GM19023 (cell line): ENCODE results near the gene REEP3.
"Not testable (repeated sequence)": the region's sequence is repeated elsewhere in the genome, so short reads cannot be mapped to it uniquely, and the experiment has no call there.

Experiments
- ATAC-seq: cut with Tn5 transposase; IDR thresholded peaks from one replicate; pipeline ENCODE4 v1.9.1; 2021; ENCODE audit warnings: mild to moderate bottlenecking, moderate library complexity; ENCODE audit not compliant: unreplicated experiment

REEP3 gene

DNA sequence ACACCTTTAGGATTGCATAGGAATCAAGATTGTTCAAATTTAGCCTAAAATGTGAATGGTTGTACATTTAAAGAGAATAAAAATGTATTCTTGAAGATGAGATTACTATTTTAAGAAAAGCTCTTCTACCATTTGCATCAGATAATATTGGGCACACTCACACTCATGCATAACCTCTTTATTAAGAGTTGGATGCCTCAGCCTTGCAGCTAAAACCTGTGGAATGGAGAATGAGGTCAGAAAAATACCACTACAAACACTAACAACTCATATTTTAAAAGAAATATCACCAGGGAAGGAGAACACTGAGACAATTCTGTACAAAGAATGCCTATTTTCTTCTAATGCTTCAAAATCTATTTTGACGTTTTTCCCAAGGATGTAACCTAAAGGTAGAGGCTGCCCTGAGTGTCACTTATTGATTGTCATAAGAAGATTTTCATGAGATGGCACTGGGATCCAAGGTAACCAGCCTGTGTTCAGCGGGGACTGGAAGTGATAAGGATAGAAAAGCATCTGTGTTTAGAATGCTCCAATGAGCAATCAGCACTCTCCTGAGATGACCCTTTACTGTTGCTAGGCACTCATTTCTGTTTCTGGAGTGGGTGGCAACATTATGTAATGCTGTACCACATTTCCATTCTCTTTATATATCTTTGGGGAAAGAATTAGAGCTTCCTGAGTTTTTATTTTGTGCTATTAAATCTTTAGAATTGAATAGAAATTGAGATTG, 26.6 kb downstream of the REEP3 start:
- ATAC-seq: no peak

DNA sequence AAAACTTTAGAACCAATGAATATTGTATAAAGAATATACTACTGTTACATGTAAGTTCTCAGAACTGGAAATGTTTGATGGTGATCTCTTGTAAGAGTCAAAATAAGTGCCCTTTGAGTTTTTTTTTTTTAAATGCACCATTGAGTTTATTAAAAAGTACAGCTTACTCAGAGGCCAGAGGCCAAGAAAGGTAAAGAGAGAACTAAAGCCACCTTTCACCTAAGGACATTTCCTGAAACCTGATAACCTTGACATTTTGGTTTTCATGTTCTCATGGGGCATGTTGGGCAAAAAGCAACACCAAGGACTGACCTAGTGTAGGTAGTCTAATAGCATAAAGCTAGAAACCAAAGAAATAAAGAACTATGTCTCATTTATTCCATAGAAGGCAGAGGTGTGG, 27.7 kb downstream of the REEP3 start:
- no peak for ATAC-seq

DNA sequence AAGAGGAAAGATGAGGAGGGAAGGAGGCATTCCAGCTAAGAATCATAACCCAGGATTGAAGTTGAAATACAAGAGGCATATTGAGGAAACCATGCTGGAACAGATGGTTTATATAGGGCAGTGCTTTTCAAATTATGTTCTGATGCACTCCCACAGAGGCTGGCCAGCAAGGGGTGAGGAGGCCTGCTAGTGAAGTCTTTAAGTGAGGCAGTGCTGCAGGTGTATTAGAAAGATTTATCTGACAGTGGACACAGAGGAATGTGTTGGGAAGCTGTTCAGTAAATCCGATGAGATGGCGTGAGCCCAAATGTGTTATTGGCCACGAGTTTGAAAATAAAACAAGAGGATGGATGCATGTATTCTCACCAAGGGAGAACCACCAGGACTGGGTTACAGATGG, 28.6 kb downstream of the REEP3 start:
- no peak for ATAC-seq

DNA sequence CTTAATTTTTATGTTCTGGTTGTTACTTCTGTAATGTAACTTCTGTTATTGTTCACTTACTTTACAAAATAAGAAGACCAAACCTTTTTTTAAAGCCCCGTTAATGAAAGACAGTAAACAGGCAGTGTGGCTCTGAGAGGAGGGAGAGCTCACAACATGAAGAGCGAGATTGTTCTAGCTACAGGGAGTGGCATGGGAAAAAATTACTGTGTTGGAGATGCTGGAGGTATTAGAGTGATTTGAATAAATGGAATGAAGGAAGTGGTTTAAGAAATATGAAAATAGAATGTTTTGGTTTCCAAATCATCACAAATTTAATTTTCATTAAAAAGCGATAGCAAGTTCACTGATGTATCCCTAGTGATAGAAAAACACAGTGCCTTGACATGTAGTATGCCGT, 31.8 kb downstream of the REEP3 start:
- ATAC-seq: no peak

DNA sequence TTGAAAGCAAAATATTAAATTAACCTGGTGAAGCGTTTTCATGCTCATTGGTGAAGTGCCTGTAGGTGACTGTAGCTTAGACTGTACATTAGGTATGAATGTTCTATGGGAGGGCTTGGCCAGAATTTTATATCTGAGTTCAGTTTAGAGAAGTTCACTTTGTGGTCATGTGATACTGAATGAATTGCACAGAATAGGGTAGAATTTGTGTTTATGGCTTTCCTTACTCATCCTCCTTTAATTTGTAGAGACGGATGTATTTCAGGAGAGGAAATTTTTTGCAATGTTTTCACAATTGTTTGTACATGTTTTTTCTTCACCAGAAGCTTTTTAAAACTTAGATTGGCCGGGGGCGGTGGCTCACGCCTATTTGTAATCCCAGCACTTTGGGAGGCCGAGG, 32.3 kb downstream of the REEP3 start:
- ATAC-seq: no peak

DNA sequence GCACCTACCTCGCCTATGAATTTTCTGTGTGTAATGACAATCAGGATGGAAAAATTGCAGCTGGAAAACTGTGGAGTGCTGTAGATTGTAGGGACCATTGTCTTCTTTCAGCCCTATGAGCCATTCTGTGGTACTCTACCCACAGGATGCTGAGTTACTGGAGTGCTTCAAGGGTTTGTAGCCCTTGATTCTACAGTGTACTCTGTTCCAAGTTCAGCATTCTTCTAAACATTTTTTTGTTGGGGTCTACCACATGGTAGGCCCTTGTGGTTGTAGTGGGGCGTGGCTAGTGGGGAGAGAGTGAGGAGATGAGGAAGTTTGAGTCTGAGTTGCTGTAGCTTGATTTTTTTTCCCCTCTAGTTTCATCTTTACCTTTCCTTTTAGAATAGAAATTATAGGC, 33.5 kb downstream of the REEP3 start:
- ATAC-seq: peak; percentile 69

DNA sequence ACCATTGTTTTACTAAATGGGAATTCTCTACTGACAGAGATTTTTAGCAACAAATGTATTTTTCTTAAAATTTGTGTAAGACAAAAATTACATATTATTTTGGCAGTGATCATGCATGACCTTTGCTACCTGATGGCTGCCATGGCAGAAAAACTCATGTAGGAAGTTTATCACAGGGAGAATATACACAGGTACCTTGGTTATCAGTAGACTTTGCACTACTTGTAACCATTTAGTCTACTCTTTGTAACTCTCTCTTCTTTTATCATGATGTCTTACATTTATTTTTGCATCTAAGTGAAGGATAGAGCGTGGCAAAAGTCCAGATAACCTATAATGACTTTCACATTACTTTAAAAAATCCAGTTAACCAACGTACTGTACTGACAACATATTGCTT, 34.1 kb downstream of the REEP3 start:
- no peak for ATAC-seq

DNA sequence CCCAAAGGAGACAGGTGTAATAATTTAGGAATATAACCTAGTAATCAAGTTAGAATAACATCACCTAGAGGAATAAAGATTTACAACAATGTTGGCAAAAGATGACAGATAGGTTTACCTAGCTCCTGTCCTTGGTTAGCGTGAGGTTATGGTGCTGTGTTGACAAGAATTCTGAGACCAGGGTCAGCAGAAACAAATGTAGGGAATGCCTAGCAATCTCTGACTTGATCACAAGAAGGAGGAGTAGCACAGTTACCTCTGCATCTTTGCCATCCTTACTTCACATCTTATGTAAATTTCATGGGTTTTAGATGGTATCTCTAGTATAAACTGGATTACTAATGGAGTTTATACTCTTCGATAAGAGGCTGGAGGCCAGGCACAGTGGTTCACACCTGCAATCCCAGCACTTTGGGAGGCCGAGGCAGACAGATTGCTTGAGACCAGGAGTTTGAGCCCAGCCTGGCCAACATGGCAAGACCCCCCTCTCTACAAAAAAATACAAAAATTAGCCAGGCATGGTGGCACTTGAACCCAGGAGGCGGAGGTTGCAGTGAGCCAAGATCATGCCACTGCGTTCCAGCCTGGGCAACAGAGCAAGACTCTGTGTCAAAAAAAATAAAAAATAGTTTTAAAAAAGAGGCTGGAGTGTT, 37.1 kb downstream of the REEP3 start:
- no peak for ATAC-seq

DNA sequence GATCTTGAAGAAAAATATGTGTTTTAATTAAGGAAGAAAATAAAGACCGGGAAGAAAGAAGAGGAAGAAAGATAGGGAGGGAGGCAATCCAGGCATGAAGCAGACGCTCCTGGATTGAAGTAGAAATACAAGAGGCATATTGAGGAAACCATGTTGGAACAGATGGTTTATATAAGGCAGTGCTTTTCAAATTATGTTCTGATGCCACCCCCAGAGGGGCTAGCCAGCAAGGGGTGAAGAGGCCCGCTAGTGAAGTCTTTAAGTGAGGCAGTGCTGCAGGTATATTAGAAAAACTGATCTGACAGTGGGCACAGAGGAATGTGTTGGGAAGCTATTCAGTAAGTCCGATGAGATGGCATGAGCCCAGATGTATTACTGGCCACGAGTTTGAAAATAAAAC, 40.1 kb downstream of the REEP3 start:
- no peak for ATAC-seq

DNA sequence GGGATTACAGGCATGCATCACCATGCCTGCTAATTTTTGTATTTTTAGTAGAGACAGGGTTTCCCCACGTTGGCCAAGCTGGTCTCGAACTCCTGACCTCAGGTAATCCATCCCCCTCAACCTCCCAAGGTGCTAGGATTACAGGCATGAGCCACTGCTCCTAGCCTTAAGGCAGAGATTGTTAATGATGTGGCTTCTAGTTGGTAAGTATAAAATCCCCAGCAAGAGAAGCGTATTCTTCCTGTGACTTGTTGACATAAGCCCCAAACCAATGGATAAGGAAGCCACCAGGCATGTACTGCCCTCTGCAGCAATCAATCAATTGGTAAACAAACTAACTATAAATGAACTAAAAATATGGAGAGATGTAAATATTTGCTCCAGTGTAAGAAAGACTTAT, 41.2 kb downstream of the REEP3 start:
- ATAC-seq: no peak

DNA sequence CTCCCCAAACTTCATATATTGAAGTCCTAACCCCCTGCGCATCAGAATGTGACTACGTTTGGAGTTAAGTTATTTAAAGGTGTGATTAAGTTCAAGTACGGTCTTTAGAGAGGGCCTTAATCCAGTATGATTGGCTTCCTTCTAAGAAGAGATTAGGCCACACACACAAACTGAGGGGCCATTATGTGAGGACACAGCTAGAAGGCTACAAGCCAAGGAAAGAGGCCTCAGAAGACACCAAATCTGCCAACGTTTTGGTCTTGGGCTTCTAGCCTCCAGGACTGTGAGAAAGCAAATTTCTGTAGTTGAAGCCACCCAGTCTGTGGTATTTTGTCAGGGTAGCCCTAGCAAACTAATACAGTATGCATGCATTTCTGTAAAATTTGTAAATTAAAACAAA, 41.7 kb downstream of the REEP3 start:
- ATAC-seq: no peak

DNA sequence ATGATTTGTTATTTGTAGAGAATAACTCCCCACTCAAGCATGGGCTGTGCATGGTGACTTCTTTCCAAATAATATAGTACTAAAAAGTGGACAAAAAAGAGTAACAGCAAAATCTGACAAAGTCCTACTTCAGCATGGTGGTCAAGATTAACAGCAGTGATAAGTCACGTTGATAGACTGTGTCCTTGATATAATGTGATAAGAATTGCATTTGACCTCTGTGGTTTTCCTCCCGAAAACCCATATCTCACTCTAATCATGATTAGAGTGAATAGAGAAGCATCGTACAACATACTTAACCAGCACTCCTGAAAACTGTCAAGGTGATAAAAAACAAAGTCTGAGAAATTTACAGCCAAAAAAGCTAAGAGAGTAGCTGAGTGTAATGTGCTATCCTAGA, 42.4 kb downstream of the REEP3 start:
- no peak for ATAC-seq

DNA sequence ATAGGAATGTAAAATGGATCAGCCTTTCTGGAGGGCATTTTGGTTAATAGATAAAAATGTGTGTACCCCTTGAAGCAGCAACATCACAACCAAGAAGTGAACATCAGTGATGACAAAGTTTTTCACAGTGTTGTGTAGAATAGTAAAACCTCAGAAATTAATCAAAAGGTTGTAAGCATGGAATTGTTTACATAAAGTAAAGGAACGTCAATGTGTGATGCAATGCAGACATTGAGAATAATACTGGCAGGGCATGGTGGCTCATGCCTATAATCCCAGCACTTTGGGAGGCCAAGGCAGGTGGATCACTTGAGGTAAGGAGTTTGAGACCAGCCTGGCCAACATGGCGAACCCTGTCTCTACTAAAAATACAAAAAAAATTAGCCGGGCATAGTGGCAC, 43.5 kb downstream of the REEP3 start:
- not testable (repeated sequence) for ATAC-seq

DNA sequence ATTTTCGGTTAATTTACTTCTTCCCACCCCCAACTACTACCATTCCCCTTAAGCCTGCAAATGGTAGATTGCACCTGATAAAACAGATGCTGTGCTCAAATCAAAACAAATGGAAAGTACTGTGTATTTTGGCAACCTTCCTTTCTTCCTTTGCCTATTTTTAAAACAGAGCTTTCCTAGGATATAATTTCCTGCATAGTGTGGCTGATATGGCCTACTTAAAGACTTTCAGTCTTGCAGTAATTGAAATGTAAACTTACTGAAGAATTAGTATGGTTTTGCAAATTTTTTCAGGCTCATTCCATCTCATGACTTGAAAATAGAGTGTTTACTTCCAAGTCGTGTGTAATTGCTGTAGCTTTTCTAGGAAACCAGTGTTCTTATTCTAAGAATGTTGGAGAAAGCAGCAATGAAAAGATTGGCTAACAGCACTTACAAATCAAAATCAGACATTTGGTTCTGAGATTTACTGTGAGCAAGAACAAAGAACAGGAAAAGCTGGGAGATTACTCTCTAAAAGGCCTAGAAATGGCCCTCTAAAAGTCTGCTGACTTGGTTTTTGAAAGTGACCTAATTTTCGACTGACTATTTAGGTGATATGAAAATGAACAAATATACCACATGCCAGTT, 52.0 kb downstream of the REEP3 start:
- ATAC-seq: no peak

DNA sequence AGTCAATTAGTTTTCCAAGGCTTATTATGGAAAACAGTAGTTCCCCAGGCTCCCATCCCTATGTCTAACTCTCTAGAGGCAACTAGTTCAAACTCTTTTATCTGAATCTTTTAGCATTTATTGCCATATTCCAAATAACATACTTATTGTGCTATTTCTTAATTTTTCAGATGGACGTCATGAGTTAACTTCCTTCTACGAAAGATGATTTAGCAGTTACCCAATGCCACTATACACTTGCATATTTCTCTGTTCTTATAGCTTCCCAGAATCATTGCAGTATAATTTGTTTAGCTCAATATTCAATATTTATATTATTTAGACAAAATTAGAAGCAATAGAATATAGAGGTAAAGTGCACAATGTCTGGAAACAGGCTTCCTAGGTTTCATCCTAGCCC, 52.8 kb downstream of the REEP3 start:
- ATAC-seq: no peak

DNA sequence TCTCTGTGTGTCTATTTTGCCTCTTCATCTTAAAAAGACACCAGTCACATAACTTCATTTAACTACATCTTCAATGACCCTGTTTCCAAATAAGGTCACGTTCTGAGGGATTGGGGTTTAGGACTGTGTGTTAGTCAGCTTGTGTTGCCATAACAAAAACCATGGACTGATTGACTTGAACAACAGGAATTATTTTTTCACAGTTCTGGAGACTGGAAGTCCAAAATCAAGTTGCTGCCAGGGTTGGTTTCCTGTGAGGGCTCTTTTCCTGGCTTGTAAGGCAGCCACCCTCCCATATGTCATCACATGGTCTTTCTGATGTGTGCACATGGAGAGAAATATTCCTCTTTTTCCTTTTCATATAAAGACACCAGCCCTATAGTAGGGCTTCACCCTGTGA, 55.3 kb downstream of the REEP3 start:
- ATAC-seq: no peak

DNA sequence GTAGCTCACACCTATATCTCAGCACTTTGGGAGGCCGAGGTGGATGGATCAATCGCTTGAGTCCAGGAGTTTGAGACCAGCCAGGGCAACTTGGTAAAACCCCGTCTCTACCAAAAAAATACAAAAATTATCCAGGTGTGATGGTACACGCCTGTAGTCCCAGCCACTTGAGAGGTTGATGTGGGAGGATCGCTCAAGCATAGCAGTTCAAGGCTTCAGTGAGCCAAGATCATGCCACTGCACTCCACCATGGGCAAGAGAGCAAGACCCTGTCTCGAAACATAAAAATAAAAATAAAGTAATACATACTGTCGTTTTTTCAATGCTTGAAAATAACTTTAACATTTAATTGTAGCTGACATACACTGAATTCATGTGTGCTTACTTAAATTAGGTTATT, 57.3 kb downstream of the REEP3 start:
- no peak for ATAC-seq

DNA sequence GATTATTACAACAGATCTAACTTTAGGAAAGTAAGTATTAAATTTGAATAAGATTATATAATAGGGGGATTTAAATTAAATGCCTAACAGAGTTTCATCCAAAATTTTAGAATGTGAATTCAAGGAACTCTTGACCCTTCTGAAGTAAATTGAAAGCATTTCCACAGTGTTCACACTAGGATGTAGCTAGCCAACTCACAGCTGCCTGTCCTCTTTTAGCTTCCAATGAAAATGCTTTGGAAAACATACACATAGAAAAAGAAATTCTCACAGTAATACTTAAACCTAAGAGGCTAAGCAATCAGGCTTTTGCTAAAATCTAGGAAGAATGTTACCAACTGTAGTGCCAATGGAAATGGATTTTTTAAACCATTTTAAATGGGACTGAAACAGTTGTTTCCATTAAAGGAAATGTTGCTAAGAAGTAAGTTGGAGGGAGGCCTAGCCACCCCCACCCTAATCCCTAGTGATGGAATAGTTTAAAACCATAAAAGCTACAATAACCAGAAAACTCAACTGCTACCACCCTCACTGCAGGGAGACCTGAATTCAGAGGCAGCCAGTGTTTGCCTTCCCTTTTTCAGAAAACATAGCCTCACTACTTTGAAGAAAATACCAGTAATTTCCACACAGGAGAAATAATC, 58.3 kb downstream of the REEP3 start:
- ATAC-seq: no peak

DNA sequence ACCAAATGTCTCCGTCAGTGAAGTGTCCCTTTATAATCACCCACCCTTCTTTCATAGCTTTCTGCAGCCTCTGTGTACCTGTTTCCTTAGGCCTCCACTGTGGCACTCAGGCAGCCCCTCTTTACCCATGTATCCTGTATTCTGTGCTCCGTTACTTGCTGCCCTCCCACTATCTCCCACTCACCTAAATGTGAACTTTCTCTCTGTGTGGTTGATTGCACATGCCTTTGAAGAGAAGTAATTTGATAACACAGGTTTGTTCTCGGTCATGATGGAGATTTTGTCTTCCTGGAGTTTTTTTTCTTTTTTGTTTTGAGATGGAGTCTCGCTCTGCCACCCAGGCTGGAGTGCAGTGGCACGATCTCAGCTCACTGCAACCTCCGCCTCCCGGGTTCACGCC, 61.5 kb downstream of the REEP3 start:
- no peak for ATAC-seq

DNA sequence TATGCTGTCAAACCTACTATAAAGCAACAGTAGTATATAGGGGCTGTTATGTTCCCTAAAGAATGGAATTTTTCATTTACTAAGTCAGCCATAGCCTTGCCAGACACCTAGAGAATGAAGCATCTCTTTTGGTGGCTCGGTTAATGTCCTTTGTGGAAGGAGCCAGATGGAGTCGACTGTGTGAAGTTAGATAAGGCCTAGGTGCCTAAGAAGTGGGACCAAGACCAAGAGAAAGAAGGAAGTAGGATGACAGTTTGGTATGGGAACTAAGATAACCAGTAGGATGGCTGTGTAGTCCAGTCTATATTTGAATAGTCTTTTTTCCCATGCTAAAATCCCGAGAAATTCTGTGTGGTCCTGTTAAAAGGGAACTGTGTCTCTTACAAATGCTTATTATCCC, 62.2 kb downstream of the REEP3 start:
- ATAC-seq: no peak

DNA sequence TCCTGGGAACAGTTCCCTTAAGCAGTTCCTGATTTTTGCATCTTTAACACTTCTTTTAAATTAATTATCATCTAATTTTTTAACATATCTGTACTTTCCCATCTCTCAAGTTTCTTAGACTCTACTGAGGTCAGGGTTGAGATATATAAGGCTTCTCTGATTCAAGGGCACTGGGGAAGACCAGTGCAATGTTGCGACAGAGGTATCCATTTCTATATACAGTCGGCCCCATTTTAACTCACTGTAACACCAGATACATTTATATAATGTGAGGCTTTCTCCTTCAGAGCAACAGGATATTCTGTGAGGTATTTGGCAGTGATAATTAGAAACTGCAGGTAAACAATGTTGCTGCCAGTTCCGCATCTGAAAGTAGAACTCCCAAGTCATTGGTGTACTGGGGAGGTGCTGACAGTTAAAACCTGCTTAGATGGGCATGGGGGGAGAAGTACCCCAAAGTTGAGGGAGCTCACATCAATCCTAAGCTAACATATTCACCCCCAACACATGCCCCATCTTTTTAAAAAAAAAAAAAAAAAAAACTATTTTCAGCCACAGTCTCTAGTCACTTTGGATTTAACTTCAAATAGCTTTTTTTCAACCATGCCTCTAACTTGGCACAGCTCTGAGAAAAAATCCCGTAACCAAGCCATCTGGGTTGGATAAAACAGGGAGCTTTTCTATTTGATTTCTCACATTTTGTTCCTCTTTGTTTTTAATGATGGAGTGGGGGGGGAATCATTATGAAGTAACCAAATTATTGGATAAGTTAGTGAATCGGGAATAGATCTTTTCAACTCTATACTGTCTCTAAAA, 62.9 kb downstream of the REEP3 start:
- no peak for ATAC-seq
